LNCAP (cell line): ENCODE results near the gene RFX4.

ENCODE experiments used
- TF ChIP-seq, protein P1 (sequence below): fragments of 450-650 bp; IDR thresholded peaks from 2 replicates; pipeline ENCODE4 v1.5.1; 2017; ENCODE audit warnings: mild to moderate bottlenecking

The RFX4 gene

GRCh38 chr12:106652510-106653015, 69.8 kb downstream of the RFX4 start:
- TF ChIP-seq, protein P1, sequence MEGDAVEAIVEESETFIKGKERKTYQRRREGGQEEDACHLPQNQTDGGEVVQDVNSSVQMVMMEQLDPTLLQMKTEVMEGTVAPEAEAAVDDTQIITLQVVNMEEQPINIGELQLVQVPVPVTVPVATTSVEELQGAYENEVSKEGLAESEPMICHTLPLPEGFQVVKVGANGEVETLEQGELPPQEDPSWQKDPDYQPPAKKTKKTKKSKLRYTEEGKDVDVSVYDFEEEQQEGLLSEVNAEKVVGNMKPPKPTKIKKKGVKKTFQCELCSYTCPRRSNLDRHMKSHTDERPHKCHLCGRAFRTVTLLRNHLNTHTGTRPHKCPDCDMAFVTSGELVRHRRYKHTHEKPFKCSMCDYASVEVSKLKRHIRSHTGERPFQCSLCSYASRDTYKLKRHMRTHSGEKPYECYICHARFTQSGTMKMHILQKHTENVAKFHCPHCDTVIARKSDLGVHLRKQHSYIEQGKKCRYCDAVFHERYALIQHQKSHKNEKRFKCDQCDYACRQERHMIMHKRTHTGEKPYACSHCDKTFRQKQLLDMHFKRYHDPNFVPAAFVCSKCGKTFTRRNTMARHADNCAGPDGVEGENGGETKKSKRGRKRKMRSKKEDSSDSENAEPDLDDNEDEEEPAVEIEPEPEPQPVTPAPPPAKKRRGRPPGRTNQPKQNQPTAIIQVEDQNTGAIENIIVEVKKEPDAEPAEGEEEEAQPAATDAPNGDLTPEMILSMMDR: no peak

DNA sequence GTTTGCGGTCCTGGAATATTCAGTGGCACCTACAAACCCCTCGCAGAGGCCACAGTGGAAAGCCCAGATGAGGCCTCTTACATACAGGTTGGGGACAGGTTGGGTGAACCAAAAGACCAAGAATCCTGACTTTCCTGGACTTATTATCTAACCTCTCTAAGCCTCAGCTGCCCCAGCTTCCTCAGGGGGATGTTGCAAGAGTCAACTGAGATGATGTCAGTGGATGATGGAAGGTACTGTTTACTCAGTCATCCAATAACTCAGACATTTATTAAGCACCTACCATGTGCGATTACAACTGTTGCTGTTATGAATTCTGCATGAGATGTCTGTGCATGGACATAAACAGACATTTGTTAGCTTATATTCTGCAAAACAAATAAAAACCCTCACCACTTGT, 72.8 kb downstream of the RFX4 start:
- TF ChIP-seq, protein P1: no peak

DNA sequence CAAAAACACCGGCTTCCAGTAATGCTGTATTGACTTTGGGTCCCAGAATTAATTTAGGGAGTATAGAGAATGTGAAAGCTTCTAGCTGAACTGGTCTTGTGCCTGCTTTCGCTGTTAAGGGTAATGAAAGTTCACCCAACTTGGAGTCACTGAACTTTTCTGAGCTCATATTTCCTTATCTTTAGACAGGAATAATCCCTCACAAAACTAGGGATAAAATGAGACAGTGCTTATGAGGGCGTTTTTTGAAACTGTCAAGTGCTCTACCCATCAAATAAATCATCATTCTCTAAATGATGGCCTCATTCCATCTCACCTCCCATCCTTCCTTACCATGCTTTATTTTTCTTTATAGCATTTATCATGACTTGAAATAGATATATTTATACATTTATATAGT, 74.7 kb downstream of the RFX4 start:
- TF ChIP-seq, protein P1: no peak

DNA sequence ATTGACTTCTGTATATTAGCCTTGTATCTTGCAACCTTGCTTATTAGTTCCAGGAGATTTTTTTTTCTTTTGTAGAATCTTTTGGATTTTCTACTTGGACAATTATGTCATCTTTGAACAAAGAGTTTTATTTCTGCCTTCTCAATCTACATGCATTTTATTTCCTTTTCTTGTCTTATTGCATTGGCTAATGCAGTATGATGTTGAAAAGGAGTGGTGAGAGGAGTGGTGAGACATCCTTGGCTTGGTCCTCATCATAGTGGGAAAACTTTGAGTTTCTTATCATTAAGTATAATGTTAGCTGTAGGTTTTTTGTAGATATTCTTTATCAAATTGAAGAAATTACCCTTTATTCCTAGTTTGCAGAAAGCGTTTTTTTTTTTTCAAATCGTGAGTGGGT, 80.6 kb downstream of the RFX4 start:
- TF ChIP-seq, protein P1: no peak

- TF ChIP-seq, protein P1: no peak
These were observed 86.4 kb downstream of the RFX4 start for GRCh38 chr12:106669216-106669615.

DNA sequence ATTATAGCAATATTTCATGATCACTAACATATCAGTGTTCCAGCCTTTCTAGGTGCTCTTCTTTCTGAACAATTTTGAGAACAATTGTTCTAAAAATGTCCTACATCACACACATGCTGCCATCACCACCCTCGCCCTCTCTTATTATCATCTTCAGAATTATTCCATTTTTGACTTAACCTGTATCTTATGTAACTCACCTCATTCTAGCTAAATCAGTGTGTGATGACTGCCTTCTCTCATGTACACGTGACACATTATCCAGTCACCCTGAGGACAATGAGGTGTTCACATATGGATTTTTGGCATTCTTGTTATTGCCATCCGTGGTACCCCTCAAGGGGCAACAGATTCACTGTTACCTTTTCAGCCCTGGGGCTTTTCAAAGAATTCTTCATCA, 87.3 kb downstream of the RFX4 start:
- TF ChIP-seq, protein P1: no peak

DNA sequence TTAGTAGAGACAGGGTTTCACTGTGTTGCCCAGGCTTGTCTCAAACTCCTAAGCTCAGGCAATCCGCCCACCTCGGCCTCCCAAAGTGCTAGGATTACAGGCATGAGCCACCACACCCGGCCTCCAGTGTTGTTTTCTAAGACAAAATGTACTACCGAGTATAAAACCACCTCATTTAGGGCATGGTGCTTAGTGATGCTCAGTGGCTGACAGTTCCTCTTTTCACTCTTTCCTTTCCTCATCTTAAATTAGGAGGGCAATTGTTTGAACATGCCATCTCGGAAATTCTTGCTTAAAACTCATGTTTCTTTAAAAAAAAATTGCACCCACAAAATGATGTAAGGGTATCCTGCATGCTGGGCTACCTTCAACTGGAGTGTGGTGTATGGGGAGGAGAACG, 89.0 kb downstream of the RFX4 start:
- TF ChIP-seq, protein P1: no peak

DNA sequence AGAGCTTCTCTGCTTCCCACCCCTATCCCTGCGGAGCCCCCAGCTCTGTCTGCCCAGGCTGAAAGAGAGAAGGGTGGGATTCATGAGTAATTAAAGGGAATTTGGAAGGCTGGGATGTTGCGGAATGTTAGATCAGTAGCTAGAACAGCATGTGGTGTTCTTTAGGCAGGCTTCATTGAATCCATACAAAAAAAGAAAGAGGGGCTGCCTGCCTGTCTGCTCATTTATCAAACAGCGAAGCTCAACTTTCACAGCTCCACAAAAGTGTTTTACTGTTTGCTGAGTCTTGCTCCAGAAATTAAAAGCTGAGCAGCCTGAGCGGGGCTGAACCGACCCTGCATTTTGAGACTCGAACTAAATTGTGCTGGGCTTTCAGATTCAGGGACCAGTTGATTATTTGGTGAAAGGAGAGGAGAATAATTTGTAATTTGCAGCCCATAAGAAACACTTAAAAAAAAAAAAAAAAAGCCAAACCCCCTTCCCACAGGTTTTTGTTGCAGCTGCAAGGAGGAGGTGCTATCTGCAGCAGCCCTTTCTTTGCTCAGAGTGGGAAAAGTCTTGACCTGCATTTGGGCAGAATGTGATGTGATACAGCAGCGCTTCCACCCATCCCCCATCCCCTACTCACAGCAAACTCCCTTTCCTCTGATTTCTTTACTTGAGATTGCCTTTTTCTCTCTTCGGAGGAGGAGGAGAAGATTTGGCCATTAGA, 89.7 kb downstream of the RFX4 start:
- TF ChIP-seq, protein P1: no peak
